HepG2 (cell line): ENCODE measurements around the gene SLC22A23. TPM values are rescaled to one million over a fixed set of nuclear protein-coding genes. Genes with fewer than 3 reads are reported as not detected.

Experiments
- ARNT2 ChIP-seq: sonication (generic); formaldehyde crosslinking; IDR thresholded peaks from 2 replicates; pipeline ENCODE4 v1.8.0; 2022; ENCODE audit warnings: mild to moderate bottlenecking, low read depth, missing genetic modification reagents, moderate library complexity
- ARNTL ChIP-seq: sonication (generic); formaldehyde crosslinking; IDR thresholded peaks from 2 replicates; pipeline ENCODE4 v1.4.0; 2020; ENCODE audit warnings: mild to moderate bottlenecking, missing genetic modification reagents
- ATRX ChIP-seq: sonication (generic); formaldehyde crosslinking; IDR thresholded peaks from 2 replicates; pipeline ENCODE4 v1.4.0; 2020; ENCODE audit warnings: missing genetic modification reagents, borderline replicate concordance
- EHMT2 ChIP-seq: fragments of 200-600 bp; sonication (generic); IDR thresholded peaks from 2 replicates; pipeline ENCODE4 v1.7.0; 2017; ENCODE audit warnings: antibody characterized with exemption, low read depth, low read length, borderline replicate concordance
- FOXA3 ChIP-seq: IDR thresholded peaks from 2 replicates; pipeline ENCODE4 v1.6.1; 2016; ENCODE audit warnings: missing genetic modification reagents, missing compliant biosample characterization
- GATAD2A ChIP-seq: IDR thresholded peaks from 2 replicates; pipeline ENCODE4 v1.6.1; 2016
- HMGXB4 ChIP-seq, 2 experiments: sonication (generic) in 1 of 2; formaldehyde crosslinking in 1 of 2; IDR thresholded peaks; 2 replicates each; pipeline versions ENCODE4 v1.4.0 to v1.6.1; 2018 to 2020; ENCODE audit warnings: missing genetic modification reagents in 2 of 2, borderline replicate concordance in 1 of 2, low read depth in 1 of 2, mild to moderate bottlenecking in 1 of 2, missing biosample characterization in 1 of 2
- IRF9 ChIP-seq: sonication (generic); formaldehyde crosslinking; IDR thresholded peaks from 2 replicates; pipeline ENCODE4 v1.8.0; 2022; ENCODE audit warnings: missing genetic modification reagents, mild to moderate bottlenecking, borderline replicate concordance
- JDP2 ChIP-seq: sonication (generic); formaldehyde crosslinking; IDR thresholded peaks from 2 replicates; pipeline ENCODE4 v1.8.1; 2022; ENCODE audit warnings: missing genetic modification reagents, borderline replicate concordance
- MTA1 ChIP-seq: sonication (generic); formaldehyde crosslinking; IDR thresholded peaks from 2 replicates; pipeline ENCODE4 v1.4.0; 2020; ENCODE audit warnings: missing genetic modification reagents, mild to moderate bottlenecking, borderline replicate concordance
- MYPOP ChIP-seq: sonication (generic); formaldehyde crosslinking; IDR thresholded peaks from 2 replicates; pipeline ENCODE4 v1.8.1; 2023; ENCODE audit warnings: mild to moderate bottlenecking, moderate library complexity, missing genetic modification reagents
- NFE2 ChIP-seq: sonication (generic); formaldehyde crosslinking; IDR thresholded peaks from 2 replicates; pipeline ENCODE4 v1.4.0; 2020; ENCODE audit warnings: missing genetic modification reagents
- RBFOX2 ChIP-seq: fragments of 200-400 bp; formaldehyde crosslinking; IDR thresholded peaks from 2 replicates; pipeline ENCODE4 v1.6.1; 2017; ENCODE audit warnings: low read depth, mild to moderate bottlenecking, low read length
- SMAD9 ChIP-seq: sonication (generic); formaldehyde crosslinking; IDR thresholded peaks from 2 replicates; pipeline ENCODE4 v1.5.1; 2020; ENCODE audit warnings: mild to moderate bottlenecking, missing genetic modification reagents
- SPEN ChIP-seq: sonication (generic); formaldehyde crosslinking; IDR thresholded peaks from 2 replicates; pipeline ENCODE4 v1.5.1; 2020; ENCODE audit warnings: low read depth, mild to moderate bottlenecking, missing genetic modification reagents
- TBP ChIP-seq: sonication (generic); formaldehyde crosslinking; IDR thresholded peaks from 2 replicates; pipeline ENCODE4 v1.5.0; 2020; ENCODE audit warnings: missing genetic modification reagents
- TRIM22 ChIP-seq: fragments of 450-650 bp; IDR thresholded peaks from 2 replicates; pipeline ENCODE4 v1.6.1; 2017
- ZBTB1 ChIP-seq: sonication (generic); formaldehyde crosslinking; IDR thresholded peaks from 2 replicates; pipeline ENCODE4 v1.4.0; 2020; ENCODE audit warnings: missing genetic modification reagents, borderline replicate concordance
- ZBTB26 ChIP-seq: IDR thresholded peaks from 2 replicates; pipeline ENCODE4 v1.6.1; 2016; ENCODE audit warnings: missing compliant biosample characterization, missing genetic modification reagents, borderline replicate concordance
- ZFP1 ChIP-seq: IDR thresholded peaks from 2 replicates; pipeline ENCODE4 v1.6.1; 2016
- ZNF17 ChIP-seq: sonication (generic); formaldehyde crosslinking; IDR thresholded peaks from 2 replicates; pipeline ENCODE4 v1.5.0; 2020; ENCODE audit warnings: mild to moderate bottlenecking, missing genetic modification reagents
- ZNF557 ChIP-seq: sonication (generic); formaldehyde crosslinking; IDR thresholded peaks from 2 replicates; pipeline ENCODE4 v1.4.0; 2020; ENCODE audit warnings: missing genetic modification reagents
- ZNF589 ChIP-seq: sonication (generic); formaldehyde crosslinking; conservative IDR thresholded peaks from 2 replicates; pipeline ENCODE4 v1.8.0; 2022; ENCODE audit warnings: mild to moderate bottlenecking, moderate library complexity, missing genetic modification reagents
- polyA plus RNA-seq, 8 experiments: library from polyadenylated mRNA; depleted of rRNA in 3 of 8; stranded (reverse) in 7 of 8; unstranded in 1 of 8; fragments of >200 nt; fragmentation: Illumina TruSeq in 4 of 8; extraction: Trizol in 4 of 8; gene quantifications; 2 replicates each; pipeline versions ENCODE4 v1.2.1 to v1.2.3, GENCODE V29; 2011 to 2016; ENCODE audit warnings: low read depth in 4 of 8, missing spikeins in 1 of 8, mixed read lengths in 1 of 8; ENCODE audit not compliant: insufficient read depth in 1 of 8
- total RNA-seq, 5 experiments: library from RNA; depleted of rRNA; stranded (reverse); fragments of >200 nt; fragmentation: Illumina TruSeq; extraction: Trizol; gene quantifications; 2 replicates each; pipeline ENCODE4 v1.2.3, GENCODE V29; 2016; ENCODE audit warnings: low read depth in 1 of 5

Gene SLC22A23
- total and polyA plus RNA-seq, 2 of the 13 experiments (the other 11 are each of a cell fraction or from before 2014, with no cell fraction given) = 11.8 to 17.5 TPM

- TF ChIP-seq TBP = no peak
- peak; percentile 58; the same call in 1 of the 2 replicates for TF ChIP-seq MYPOP (CRISPR knock-in tag)
- TF ChIP-seq ZNF589 (CRISPR knock-in tag) = peak; percentile 63; the same call in 1 of the 2 replicates
- no peak for TF ChIP-seq ZNF557 (CRISPR knock-in tag)
- TF ChIP-seq ZNF17 = no peak
- no peak; the same call in 1 of the 2 replicates for TF ChIP-seq RBFOX2
- TF ChIP-seq NFE2 (CRISPR knock-in tag) = no peak
- peak in 1 of 2 experiments; percentile 26; a peak in 1 of 4 replicates for TF ChIP-seq HMGXB4 (CRISPR knock-in tag; IDR thresholded peaks at IDR 0.05; ENCODE audit: borderline replicate concordance in 1 of 2, low read depth in 1 of 2)
- no peak for TF ChIP-seq ZFP1 (CRISPR knock-in tag)
- TF ChIP-seq ZBTB26 (CRISPR knock-in tag) = 0 out of 2 replicates have a peak, but pooled peaks have one; percentile 11
- TF ChIP-seq IRF9 (CRISPR knock-in tag) = peak; percentile 64; the same call in 1 of the 2 replicates
- TF ChIP-seq ARNT2 (CRISPR knock-in tag) = 0 out of 2 replicates have a peak, but pooled peaks have one; percentile 33
- peak; percentile 98 for TF ChIP-seq GATAD2A (CRISPR knock-in tag)
- TF ChIP-seq TRIM22 = no peak
- peak; percentile 98 for TF ChIP-seq FOXA3 (CRISPR knock-in tag)
- no peak for TF ChIP-seq ZBTB1 (CRISPR knock-in tag)
- TF ChIP-seq ARNTL (CRISPR knock-in tag) = peak; percentile 98
- no peak for TF ChIP-seq ATRX (CRISPR knock-in tag)
- no peak for TF ChIP-seq JDP2 (CRISPR knock-in tag)
- TF ChIP-seq SMAD9 (CRISPR knock-in tag) = no peak
- TF ChIP-seq SPEN (CRISPR knock-in tag) = no peak; the same call in 1 of the 2 replicates
- TF ChIP-seq EHMT2 = peak; percentile 84; the same call in 1 of the 2 replicates
- no peak for TF ChIP-seq MTA1
Observed at GRCh38 chr6:3380344-3381232, 76.3 kb downstream of the SLC22A23 start (continued).
